ENCODE data around the gene MYRFL. TPM values are rescaled to one million over a fixed set of nuclear protein-coding genes. Genes with fewer than 3 reads are reported as not detected.

The MYRFL gene
- total RNA-seq, 1 experiment from 2014 or later = not detected

DNA sequence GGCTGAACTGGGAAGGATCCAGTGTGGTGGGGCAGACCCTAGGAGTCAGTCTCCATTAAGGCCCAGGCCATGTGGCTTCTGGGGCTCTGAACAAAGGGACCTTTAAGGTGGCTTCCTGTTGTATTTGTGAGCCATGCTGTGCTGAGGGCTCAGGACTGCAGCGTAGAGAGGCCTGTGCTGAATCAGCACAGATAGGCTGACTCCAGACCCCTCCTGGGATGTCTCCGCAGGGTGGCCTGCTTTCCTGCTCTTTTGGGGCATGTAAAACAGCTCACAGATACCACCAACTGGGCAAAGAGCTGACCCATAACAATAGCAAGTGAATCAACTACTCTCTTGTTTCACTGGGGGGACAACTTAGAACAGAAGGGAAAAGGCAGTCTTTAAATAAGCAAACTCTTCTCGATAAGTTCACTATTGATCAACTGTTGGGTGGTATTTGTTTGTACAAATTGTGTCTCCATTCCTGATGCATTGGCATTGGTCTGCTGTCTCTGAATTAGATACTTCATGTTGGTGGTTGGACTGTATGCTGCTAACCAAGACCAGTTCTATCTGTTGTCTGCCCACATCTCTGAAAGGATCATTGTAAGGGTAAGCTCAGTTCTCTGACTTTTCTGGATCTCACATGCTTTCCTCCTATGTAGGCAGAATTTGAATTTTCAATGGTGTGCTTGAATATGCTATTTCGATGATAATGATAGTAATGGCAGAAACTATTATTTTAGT, 71.8 kb downstream of the MYRFL start:
- DNase-seq (ENCODE audit: low read depth) = no peak

DNA sequence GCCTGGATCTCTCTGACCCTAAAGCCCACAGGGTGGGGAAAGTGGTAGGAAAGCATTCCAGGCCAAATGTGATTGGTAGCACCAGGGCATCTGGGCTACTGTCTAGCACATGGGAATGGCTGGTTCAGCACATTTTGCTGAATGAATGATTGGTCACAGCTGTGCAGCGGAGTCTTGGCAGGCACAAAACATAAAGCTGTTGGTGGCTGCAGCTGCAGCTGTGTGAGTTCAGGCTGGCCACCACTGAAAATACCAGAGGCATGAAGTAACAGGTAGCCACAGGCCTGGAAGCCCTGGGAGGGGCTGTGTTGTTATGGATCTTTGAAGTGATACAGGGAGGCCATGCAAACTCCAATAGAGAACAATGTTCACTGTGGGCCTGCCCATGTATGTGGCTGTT, 72.7 kb downstream of the MYRFL start:
- peak; percentile 81 for DNase-seq (ENCODE audit: low read depth)

DNA sequence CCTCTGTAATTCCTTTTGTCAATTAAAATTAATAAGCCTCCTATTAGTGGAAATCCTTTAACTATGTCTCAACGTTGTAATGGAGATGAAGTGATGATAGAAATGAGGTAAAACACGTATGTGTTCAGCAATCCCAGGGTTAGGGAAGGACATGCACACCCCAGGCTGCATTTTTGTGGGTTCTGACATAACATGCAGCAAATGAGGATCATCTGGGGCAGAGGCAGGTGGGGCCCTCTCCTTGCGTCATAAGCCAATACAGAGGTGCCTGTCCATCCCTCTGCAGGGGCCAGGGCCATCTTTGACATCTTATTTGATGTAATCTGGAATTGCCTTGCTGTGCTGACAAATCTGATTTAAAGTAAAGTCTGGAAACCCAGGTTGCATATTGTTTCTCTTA, 73.2 kb downstream of the MYRFL start:
- no peak for DNase-seq (ENCODE audit: low read depth)

DNA sequence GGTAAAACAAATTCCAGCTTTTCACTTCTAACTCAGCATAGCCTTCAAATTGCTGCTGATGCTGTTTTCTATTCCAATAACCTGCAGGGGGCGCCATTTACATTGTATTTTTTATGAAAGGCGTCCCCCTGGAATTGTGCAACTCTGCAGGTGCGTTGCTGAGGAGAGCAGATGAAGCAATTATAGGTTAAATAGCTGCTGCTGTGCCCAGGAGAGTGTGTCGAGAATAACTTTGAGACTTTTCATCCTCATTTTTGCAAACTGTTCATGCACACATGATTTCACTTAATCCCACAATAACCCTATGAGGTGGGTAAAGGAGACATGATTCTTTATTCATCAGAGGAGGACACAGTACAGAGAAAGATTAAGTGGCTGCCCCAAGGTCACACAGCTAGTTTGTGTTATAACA, 75.7 kb downstream of the MYRFL start:
- DNase-seq (ENCODE audit: low read depth) = peak; percentile 56

DNA sequence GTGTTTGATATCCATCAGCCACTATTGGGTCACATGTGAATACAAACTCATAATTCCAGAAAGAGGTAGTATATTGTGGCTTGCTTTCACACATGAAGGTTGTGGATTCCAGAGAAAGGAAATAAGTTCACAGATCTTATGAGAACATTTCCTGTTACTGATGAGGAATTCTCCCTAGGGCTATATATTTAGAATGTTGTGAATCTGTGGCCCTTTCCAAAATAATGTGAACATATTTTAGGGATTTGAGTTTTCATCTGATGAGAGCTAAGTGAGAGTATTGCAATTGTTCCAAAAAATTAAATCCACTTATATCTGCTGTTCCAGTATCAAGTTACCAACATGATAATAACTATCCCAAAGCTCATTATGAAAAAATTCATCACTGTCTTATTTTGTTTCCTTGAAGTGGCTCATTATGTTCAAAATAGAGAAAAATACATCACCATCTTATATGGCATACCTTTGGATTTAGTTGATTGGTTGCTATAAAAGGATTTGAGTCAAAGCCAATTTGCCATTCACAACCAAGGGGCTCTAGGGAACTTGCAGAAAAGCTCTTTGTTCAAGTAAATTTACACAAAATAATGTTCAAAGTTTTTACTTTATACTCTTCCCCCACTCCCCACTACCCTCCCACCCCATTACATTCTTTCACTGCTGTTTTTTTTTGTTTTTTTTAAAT, 76.3 kb downstream of the MYRFL start:
- DNase-seq (ENCODE audit: low read depth) = no peak

DNA sequence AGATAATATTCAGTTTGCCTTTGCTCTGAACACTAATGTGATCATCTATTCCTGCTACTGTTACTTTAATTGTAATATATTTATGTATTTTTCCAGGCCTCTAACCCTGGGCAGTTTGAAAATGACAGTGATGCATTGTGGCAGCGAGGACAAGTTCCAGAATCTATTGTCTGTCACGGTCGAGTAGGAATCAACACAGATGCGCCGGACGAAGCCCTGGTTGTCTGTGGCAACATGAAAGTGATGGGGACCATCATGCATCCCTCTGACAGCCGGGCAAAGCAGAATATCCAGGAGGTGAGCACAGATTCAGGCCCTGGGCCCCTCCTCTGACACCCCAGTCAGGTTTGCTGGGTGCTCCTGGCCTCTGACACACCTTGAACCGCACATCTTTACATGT, 78.5 kb downstream of the MYRFL start:
- DNase-seq (ENCODE audit: low read depth) = no peak

DNA sequence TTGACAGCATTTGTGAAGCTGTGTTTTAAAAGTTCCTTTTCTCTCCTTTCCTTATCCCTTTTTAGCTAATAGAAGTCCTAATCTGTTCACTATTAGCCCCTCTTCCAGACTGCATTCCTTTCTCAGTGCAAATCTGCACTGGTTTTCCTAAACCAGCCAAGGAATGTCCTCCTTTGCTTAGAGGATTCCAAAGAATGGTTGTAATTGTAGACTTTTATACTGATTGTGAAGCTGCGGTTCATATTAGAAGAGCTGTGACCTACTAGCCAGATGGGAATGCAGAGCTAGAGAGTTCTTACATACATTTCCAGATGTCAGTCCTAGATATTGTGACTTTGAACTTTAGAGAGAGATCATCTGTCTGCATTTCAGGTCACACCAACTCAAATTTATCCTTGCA, 79.8 kb downstream of the MYRFL start:
- no peak for DNase-seq (ENCODE audit: low read depth)

DNA sequence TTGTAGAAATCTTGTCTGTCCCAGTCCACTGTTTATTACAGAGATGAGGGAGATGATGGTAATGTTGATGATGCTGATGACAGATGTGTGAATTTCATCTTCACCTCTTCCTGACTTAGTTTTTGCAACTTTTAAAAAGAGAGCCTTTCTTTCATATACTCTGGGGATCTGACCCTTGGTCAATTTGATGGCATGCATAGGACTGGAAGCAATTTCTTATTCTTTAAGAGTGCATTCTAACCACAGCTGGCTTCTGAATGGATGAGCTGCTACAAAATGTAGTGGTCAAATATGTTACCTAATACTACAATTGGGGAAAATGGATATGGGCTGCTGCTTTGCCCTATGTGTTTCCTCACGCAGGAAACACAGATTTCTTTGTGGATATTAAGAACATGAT, 80.8 kb downstream of the MYRFL start:
- no peak for DNase-seq (ENCODE audit: low read depth)

DNA sequence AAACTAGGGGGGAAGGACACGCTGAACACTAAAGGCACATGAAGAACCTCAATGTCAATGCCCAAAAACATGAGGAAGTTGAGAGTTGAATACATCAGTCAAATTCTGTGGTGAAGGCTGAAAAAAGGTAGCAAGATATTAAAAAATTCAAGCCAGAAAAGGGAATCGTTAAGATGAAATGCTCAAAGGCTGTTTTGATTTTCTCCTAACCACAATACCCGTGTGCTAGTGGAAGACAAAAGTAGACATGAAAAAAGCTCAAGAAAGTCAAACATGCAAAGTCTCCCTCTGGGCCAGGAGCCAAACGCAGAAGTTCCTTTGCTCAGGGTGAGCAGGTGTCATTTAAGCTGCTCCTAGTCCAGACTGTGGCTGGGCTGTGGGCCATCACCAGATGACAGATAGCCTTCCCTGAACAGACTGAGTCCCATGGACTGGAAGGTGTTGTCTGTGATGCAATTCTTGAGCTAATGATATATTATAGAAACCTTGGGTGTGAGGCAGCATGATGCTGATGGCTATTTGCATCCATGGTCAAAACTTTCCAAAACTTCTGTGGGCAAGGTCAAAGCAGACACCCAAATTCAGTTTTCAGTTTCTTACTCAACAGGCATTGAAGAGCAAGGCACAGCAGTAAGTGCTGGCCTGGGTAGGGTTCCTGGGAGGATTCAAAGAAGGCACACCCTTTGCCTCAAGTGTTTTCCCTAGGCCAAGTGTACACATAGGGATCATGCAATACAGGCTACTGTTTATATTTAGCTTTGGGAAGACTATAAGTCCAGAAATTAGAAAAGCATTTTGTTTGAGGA, 81.6 kb downstream of the MYRFL start:
- no peak for DNase-seq (ENCODE audit: low read depth)

DNA sequence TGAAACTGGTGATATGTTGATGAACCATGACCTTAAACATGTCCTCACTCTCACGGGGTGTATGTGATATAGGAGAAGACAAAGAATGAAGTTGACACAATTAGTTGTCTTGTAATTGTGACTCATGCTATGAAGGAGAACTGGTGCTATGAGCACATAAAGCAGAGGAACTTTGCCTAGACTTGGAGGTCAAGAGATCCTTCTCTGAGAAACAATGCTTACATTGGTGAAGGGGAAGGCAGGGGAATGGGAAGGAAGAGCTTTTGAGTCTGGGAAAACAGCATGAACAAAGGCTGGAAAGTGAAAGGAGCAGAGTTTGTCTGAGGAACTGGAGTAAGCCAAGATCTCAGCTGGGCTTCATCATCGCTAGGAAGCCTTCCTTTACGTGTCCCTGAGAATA, 83.2 kb downstream of the MYRFL start:
- DNase-seq (ENCODE audit: low read depth) = no peak

DNA sequence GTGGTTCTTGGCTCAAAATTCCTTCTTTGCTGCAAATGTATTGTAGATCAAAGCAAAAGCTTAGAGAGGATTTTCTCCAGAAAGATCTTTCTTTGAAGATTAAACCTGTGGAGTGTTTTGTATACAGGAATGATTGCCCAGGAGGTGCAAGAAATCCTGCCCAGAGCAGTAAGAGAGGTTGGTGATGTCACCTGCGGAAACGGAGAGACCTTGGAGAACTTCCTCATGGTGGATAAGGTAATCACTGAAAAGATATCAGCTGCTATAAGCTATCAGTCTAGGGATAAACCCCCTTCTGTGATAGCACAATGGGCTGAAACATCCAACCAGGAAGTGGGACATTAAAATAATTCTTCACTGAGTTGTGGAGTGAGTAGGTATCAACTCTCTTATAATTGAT, 85.7 kb downstream of the MYRFL start:
- DNase-seq (ENCODE audit: low read depth) = no peak

DNA sequence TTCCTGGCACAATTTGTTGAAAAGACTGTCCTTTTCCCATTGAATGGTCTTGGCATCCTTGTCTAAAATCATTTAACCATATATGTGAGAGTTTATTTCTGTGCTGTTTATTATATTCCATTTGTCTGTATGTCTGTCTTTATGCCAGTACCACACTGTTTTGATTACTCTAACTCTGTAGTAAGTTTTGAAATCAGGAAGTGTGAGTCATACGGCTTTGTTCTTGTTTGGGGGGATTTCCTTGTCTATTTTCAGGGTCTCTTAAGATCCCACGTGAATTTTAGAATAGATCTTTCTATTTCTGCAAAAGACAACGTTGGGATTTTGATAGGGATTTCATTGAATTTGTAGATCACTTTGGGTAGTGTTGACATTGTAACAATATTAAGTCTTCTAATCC, 88.5 kb downstream of the MYRFL start:
- no peak for DNase-seq (ENCODE audit: low read depth)

DNA sequence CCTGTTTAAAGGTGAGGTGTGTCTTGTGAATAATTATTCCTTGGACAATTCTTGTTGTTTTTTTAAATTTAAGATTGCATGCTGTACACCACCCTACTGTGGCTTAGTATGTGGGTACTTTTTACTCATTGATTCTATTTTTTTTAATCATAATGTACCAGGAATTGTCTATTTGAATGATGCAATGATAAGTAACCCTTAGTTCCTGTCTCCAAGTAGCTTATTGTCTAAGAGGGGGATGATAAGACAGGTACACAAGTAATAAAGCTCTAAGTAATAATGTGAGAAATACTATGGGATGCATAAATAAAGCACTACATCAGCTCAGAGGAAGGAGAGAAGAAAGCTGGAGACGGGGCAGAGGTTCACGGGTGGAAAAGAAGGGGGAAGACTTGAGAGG, 90.9 kb downstream of the MYRFL start:
- no peak for DNase-seq (ENCODE audit: low read depth)

DNA sequence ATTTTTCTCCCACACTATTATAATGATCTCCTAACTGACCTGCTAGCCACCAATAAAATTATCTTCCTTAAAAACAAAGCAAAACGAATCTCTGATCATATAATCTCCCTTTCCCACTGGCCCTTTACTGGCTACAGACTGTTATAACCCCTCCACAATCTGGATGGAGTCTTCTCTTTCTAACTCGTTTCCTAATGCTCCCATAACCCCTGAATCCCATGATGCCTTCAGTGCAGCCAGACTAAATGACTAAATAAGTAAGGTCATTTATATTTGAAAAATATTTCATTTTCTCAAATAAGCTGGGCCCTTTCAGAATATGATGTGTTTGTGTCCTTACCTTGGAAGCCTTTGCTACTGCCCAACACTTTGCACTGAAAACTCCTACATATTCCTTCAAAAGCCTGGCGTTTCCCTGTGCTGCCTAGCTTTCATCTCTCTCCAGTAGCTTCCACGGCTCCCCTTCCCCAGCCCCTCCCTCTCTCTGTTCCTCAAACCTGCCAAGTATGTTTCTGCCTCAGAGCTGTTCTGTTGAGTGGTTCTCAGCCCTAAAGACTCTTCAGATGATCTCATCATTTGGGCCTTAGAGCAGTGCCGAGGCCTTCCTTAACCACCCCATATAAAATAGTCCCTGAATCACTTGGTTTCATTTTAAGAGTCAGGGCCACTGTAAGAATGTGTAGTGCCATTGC, 91.7 kb downstream of the MYRFL start:
- no peak for DNase-seq (ENCODE audit: low read depth)

DNA sequence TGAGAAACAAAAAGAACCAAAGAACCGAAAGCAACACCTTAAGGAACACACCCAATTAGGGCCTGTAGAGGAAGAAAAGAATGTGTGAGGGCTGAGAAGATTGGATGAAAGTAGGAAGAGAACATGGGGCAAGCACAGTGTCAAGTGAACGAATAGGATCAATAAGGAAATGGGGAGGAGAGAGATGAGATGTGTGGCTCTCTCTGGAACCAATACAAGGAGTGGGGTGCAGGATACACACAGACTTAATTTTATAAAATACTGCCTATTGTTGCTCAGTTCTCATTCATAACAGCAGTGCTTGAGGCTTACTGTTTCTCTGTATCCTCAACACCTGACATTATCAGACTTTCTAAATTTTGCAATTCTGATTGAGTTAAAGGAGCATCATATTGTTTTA, 93.3 kb downstream of the MYRFL start:
- DNase-seq (ENCODE audit: low read depth) = no peak

DNA sequence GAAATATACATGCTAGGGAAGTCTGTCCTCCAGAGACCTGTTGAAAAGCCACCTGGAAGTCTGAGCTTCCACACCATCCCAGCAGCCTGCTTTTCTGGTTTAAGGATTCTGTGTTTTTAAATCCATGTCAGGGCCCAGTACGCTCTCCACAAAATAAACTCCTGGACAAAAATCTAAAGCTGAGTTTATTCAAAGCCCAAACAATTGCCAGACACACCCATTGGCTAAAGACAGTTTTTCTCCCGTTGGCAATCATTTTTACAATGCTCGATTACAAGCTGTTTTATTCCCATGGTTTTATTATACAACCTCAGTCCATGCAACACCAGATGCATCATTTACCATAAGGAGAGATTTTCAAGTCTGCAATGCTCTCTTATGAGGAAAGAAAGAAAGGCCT, 94.5 kb downstream of the MYRFL start:
- no peak for DNase-seq (ENCODE audit: low read depth)

DNA sequence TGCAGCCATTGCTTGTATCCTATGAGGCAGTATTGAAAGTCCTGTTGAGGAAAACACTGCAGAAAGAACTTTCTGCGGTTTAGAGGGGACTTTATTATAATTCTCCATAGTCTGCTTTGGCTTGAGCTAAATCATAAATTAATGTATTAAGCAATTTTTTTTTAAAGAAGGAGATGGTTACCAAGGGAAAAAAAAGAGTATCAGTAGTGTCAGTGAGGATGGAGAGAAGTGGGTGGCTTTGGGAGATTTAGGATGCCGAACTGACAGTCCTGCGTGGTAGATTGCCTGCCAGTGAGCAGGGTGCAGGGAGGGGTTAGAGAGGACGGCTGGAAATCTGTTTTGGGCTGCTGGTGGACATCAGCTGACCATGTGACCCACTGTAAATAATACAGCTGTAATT, 96.8 kb downstream of the MYRFL start:
- DNase-seq (ENCODE audit: low read depth) = no peak

DNA sequence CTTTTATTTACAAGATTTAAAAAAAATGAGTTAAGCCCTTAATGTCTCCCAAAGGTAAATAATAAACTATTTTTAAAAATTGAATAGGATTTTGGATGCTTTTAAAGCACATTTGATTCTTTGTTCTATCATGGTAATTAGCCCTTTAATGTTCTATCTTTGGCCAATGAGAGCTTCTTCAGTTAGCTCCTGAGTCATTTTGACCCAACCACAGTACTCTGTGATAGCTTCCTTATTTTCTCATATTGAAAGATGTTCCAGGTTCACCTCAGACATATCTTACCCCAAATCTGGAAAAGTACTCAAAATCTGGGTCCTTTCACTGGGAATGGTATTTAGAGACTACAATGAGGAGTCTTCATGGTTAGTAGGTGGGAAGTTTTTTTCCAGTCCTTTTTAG, 98.0 kb downstream of the MYRFL start:
- DNase-seq (ENCODE audit: low read depth) = no peak

DNA sequence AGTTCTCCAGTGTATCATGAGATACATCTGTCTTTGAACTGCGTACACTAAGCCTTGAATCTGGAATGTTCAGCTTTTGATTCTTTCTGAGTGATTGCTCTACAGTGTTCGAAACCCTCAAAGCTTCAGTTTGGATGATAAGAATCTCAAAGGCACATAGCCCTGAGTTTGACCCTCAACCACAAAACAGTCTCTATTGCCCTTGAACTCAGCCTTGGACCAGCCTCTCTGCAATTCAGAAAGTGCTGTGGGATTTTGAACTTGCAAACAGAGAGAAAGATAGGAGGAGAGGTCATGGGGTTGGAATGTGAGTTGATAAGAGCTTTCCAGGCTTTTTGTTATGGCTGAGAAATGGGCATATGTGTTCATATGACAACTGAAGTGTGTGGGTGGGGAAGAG, 100.3 kb downstream of the MYRFL start:
- no peak for DNase-seq (ENCODE audit: low read depth)

DNA sequence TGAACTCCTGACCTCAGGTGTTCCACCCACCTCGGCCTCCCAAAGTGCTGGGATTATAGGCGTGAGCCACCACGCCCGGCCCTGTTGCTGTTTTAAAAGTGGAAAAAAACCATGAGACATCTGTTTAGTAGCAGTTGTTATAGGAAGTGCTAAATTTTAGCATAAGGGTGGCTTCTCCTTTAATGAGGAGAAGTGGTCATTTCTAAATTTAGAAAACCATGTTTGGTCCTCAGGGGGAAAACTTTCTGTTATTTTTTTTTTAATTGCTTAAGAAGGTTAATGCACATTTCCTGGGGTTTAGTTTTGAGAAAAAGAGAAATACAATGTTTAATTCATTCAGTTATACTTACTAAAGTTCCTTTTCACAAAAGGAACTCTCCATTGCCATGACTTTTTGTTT, 102.1 kb downstream of the MYRFL start:
- DNase-seq (ENCODE audit: low read depth) = no peak

DNA sequence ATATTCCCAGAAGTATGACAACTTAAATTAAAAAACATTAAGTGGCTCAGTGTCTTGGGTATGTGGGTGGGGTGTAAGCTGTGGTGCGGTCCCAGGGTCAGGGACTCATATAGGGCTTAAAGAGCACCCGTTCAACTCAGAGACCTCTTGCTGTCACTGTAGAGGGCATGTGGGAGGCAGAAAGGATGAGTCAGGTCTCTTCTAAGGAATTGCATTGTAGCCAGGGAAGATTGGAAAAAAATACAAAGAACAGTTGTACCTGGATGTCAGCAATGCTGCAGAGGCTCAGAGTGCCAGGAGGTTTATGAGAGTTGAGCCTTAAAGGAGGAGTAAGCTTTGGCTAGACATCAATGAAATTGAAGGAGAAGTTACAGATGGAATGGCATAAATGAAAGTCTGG, 104.1 kb downstream of the MYRFL start:
- peak; percentile 13 for DNase-seq (ENCODE audit: low read depth)

DNA sequence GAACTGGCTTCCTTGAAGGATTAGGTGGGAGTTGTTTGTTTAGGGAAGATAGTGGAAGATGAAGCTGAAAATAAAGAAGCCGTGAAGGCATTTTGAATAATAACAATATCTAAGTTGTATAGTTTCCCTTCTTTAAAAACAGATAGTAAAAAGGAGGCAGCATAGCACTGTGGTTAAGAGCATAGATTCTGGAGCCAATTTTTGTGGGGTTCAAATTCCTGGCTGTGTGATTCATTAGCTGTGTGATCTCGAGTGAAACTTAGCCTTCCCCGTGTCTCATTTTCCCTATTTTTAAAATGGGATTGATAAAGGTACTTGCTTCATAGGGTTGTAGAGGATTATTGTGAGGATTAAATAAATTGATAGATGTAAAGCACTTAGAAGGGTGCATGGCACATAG, 104.5 kb downstream of the MYRFL start:
- no peak for DNase-seq (ENCODE audit: low read depth)

Data from Daoy (cell line).